ENCODE data around the gene TMCO4.
"Not testable (repeated sequence)": the region's sequence is repeated elsewhere in the genome, so short reads cannot be mapped to it uniquely, and the experiment has no call there.

TMCO4 gene

DNA sequence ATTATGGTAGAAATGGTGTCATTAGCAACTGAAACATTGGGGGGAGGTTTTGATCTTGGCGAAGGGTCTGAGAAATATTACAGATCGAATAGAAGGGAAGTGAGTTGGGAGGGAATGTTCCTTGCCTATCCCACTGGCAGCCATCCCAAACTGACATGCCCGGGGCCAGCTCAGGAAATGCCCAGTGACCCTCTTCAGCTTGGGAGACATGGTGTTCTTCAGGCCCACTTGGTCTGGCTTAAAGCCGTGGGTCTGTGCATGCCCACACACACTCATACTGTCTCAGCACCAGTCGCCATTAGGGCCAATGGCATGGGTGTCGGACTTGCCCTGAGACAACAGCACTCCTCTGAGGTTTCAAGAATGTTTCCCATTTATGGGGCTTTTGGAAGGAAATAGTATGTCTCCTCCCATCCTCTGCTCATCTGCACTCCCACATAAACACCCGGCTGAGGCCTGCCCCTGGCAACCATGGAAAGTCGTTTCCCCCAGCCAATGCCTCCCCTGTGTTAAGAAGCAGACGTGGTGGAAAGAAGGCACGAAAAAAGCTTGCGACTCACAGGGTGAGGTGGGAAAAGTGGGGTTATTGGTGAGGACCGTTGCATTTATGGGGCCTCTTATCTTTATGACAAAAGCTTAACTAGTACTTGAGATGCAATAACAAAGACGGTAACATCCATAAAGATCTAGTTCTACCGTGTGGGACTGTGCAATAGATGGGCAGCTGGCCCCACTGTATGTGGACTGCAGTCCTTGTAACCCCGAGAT is 13.3 kb upstream of the TMCO4 start:
- DNase-seq: no peak

DNA sequence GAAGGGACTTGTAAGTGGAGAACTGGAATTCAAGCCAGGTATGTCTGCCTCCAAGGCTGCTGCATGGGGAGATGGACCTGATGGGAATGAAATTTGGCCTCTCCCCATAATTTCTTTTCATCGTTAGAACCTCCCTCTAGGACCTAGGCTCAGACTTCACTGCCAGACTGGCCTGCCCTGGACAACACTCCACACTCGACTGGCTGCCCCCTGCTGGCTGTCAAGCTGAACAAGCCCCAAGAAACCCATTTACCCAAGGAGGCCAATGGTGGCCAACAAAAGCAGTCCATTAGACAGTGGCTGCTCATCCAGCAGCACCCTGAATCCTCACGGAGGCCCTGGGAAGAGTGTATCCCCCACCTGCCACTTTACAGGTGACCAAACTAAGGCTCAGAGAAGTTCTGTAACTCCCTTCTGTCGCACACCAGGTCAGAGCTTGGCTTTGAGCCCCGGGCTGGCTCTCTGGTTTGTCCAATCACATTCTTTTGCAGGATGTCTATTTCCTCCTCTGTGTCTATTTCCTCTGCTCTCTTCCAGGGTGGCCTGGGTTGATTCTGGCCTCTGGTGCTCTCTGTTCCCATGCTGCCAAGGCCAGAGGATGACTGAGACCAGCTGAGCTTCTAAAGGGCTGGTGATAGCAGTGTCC is 11.6 kb upstream of the TMCO4 start:
- DNase-seq: no peak

GRCh38 chr1:19809044-19809750 is 9.5 kb upstream of the TMCO4 start:
- DNase-seq: no peak

- no peak for DNase-seq
These were observed 8.6 kb upstream of the TMCO4 start for GRCh38 chr1:19808351-19808750.

DNA sequence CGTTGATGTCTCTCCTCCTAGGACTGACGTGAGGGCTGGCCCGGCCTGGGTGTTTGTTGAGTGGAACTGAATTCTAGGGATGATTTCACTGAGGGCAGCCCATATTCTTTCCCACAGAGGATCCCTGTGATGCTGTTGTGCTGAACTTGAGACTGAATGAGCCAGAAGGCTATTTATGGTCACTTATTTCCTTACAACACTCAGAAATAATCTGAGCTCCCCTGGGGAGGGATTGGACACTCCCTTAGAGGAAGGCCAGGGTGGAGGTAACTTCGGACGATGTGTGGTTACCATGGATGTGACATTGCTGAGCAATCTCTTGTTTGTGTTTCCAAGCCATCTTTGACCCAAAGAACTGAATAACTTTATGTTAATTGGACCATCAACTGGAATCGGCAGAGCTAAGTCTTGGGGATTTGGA is 5.1 kb upstream of the TMCO4 start:
- DNase-seq: no peak

- no peak for DNase-seq
These were observed 2.6 kb upstream of the TMCO4 start for GRCh38 chr1:19802269-19802668.

DNA sequence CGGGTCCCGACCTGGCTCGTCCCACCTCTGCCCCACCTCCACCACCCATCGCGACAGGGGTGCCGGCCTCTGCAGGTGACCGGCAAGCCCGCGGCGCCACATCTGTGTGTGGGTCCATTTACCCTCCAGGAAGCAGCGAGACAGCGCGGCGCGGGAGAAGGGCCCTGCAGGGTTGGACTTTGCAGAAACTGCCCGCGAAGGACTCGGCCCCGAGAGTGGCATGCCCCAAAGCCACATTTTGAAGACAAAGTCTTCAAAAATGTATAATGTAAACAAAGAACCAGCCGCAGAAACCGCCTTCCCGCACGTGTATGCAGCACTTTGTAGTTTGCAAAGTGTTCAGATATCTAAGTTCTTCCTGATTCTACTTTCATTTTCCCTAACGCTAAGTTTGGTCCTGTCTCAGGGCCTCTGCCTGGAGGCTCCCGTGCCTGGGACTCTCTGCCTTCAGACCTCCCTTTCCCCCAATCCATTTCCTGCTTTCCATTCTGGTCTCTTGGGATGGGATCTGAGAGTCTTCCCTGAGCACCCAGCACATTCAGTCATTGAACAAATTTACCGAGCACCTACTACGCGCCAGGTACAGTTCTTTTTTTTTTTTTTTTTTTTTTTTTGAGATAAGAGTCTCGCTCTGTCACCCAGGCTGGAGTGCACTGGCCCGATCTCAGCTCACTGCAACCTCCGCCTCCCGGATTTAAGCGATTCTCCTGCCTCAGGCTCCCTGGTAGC is 524 bp upstream of the TMCO4 start:
- DNase-seq: no peak

DNA sequence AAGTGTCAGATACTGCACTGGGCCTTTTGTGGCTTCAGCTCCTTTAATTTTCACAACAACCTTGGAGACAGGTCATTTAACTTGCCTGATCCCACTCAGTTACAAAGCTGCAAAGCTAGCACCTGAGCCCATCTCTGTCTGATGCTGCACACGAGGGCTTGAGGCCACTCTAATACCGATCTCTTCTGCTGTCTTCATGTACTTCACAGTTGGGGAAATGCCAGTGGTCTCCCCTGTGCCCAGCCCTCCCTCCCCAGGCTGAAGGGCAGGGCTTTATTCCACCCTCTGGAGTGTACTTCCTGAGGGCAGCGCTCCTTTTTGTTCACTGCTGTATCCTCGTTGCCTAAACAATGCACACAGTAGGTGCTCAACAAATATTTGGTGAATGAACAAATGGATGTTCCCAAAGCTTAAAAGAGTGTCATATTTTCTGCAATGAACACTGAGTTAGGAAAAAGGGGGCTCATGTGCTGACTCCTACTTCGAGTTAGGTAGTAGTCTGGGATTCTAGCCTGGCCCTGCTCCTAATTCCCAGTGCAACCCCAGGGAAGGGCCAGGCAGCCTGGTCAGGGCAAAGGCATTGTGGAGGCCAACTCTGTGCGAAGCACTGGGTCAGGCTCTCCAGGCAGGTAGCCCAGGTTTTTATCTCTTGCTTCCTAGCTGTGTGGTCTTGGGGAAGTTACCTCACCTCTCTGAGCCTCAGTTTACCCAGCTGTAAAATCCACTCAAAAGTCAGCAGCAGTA is 1.1 kb downstream of the TMCO4 start:
- DNase-seq: no peak

DNA sequence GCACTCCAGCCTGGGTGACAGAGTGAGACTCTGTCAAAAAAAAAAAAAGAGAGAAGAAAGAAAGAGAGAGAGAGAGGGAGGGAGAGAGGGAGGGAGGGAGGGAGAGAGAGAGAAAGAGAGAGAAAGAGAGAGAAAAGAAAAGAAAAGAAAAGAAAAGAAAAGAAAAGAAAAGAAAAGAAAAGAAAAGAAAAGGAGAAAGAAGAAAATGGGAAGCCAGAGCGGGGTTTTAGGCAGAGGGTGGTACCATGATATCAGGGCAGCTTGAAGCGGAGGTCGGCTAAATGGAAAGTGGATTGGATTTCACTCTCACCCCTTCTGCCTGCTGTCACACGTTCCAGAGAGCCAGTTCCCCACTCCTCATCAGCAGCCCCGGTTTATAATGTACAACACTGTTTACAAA is 1.9 kb downstream of the TMCO4 start:
- no peak for DNase-seq

GRCh38 chr1:19794583-19794982 is 5.1 kb downstream of the TMCO4 start:
- no peak for DNase-seq

GRCh38 chr1:19793360-19794046 is 6.2 kb downstream of the TMCO4 start:
- DNase-seq: no peak

DNA sequence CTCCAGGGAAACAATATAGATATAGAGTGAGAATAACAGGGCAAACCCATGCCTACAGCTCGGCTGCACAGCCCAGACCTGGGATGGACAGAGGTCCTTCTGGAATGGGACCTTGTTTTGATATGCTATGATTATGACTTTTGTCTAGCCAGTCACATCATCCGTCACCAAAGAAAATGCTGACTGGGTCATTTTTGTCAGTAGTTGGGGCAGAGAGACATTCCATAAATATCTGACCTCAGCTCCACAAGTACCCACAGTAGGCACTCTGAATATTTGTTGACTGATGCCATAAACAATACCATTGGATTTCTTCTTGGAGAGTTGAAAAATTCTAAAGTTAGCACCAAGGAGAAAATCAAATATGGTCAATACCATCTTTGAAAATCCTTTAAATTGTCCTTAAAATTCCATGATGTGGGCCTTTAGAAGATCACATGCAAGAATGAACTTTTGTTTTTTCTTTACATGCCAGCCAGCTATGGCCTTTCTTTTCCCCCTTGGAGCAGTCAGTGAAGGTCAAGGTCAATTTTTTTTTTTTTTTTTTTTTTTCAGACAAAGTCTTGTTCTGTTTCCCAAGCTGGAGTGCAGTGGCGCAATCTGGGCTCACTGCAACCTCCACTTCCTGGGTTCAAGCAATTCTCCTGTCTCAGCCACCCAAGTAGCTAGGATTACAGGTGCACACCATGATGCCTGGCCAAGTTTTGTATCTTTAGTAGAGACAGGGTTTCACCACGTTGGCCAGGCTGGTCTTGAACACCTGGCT is 7.3 kb downstream of the TMCO4 start:
- DNase-seq: no peak

GRCh38 chr1:19790061-19790975 is 9.4 kb downstream of the TMCO4 start:
- DNase-seq: not testable (repeated sequence)

GRCh38 chr1:19786988-19787423 is 12.7 kb downstream of the TMCO4 start:
- DNase-seq: no peak

DNA sequence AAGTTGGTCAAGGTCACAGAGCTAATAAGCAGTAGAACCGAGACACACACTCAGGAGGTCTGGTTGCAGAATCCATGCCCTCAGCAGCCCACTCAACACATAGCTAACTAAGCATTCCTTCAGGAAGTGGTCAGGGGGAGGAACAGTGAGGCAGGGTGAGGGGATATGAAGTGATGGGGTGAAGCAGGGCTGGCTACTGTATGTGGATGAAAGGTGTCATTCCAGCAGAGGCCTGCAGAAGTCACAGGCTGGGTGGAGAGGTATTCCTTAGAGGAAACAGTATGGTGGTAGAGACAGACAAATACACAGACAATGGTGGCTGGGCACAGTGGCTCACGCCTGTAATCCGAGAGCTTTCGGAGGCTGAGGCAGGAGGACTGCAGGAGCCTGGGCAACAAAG is 14.1 kb downstream of the TMCO4 start:
- DNase-seq: no peak

DNA sequence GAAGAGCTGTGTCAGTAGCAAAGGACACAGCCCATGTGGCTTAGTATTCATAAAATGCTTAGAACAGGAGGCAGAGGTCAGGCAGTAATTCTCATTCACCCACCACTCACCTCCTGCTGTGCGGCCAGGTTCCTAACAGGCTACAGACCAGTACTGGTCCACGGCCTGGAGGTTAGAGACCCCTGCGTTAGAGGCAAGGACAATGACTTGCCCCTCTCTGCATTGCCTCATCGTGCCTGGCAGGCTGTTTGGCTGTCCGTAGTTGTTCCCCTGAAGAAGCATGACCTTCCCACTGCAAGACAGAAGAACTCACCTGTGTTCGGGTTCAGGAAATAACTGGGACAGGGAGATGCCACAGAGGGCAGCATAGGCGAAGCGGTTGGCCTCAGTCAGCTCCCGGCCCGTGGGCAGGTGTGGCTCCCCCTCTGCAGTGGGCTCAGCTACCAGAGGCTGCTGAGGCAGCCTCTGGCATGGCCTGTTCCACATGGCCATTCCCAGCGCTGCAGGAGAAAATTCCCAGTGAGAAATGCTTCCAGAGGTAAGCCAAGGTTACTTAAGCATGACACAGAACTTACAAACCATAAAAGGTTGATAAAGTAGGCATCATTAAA is 19.3 kb downstream of the TMCO4 start:
- no peak for DNase-seq

- no peak for DNase-seq
These were observed 22.8 kb downstream of the TMCO4 start for GRCh38 chr1:19776933-19777332.

DNA sequence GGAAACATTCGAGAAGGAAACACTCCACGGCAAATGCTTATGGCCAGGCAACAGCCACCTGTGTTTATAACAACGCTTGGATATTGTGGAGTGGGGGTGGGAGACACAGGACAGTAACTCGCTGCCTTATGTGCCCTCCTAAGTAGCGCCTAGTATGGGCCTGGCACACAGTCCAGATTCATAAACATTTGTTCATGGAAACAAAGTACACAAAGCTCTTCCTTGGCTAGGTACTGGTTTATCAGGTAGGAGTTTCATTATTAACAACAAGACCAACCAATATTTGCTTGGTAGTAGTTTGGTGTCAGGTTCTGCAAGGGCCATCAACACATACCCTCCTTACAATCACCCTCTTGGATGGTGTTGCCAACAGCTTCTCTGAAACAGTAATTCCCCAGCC is 23.4 kb downstream of the TMCO4 start:
- no peak for DNase-seq

GRCh38 chr1:19775831-19776230 is 23.9 kb downstream of the TMCO4 start:
- no peak for DNase-seq

DNA sequence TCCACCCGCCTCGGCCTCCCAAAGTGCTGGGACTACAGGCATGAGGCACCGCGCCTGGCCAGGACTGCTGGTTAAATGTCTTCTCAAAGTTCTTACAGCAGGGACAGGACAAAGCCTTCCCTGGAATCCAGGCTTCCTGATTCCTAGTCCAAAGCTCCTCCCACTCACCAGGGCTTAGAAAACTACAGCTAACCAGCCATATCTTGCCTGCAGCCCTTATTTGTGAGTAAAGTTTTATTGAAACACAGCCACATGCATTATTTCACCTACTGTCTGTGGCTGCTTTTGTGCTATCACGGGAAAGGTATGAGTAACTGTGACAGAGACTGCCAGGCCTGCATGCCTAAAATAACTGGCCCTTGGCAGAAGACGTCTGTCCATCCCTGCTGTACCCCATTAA is 24.4 kb downstream of the TMCO4 start:
- DNase-seq: no peak

Measured in NCI-H446 treated with DMSO at 0.1 percent for 48 hours (cell line).